PC-3 (cell line): ENCODE measurements around the gene NUP153. TPM values are rescaled to one million over a fixed set of nuclear protein-coding genes. Genes with fewer than 3 reads are reported as not detected.

Experiments
- ATAC-seq: fragments of 200-7000 bp; cut with Tn5 transposase; 2 replicates; pipeline ENCODE4 v1.9.1; 2020; ENCODE audit warnings: mild to moderate bottlenecking, moderate library complexity
- BruUV-seq: library from RNA; stranded (reverse); fragments of 400-500 nt; replicated peaks from 2 replicates; lab custom pipeline; 2021; lab: Mats Ljungman, UMichigan
- CTCF ChIA-PET: fragments of 300-600 bp; sonication (Branson Sonifier 250); formaldehyde crosslinking; loops from one replicate; lab custom pipeline; 2022; ENCODE audit warnings: antibody characterized with exemption; lab: Charles Lee
- POLR2A ChIA-PET: fragments of 300-600 bp; sonication (Branson Sonifier 250); formaldehyde crosslinking; loops from one replicate; lab custom pipeline; 2022; ENCODE audit warnings: antibody characterized with exemption; ENCODE audit not compliant: unreplicated experiment; lab: Charles Lee
- DNase-seq: peaks from one replicate; pipeline ENCODE4 v3.0.0-alpha.2; 2015
- H2AFZ ChIP-seq: fragments of 300-600 bp; sonication (generic); 2 replicates; pipeline ENCODE4 v1.6.0; 2016; ENCODE audit warnings: antibody characterized with exemption, low read length
- H3F3A ChIP-seq: fragments of 300-600 bp; sonication (generic); one replicate; pipeline ENCODE4 v1.6.0; 2017; ENCODE audit warnings: antibody characterized with exemption, low read length, control low read depth, mild to moderate bottlenecking; ENCODE audit not compliant: unreplicated experiment
- H3K27ac ChIP-seq: fragments of 300-600 bp; sonication (generic); 2 replicates; pipeline ENCODE4 v1.5.1; 2016; ENCODE audit warnings: mild to moderate bottlenecking, low read length
- H3K27me3 ChIP-seq: fragments of 300-600 bp; sonication (generic); 2 replicates; pipeline ENCODE4 v1.6.1; 2016; ENCODE audit warnings: low read length, mixed read lengths
- H3K36me3 ChIP-seq: fragments of 300-600 bp; sonication (generic); 2 replicates; pipeline ENCODE4 v1.6.1; 2016; ENCODE audit warnings: low read depth, mixed run types, low read length, mixed read lengths
- H3K4me1 ChIP-seq: fragments of 300-600 bp; sonication (generic); 2 replicates; pipeline ENCODE4 v1.5.1; 2016; ENCODE audit warnings: low read length; ENCODE audit not compliant: insufficient read depth
- H3K4me2 ChIP-seq: fragments of 300-600 bp; sonication (generic); 2 replicates; pipeline ENCODE4 v1.6.0; 2016; ENCODE audit warnings: low read length
- H3K4me3 ChIP-seq: fragments of 300-600 bp; sonication (generic); 2 replicates; pipeline ENCODE4 v1.5.1; 2016; ENCODE audit warnings: mild to moderate bottlenecking, low read length, mixed read lengths
- H3K79me2 ChIP-seq: fragments of 300-600 bp; sonication (generic); 2 replicates; pipeline ENCODE4 v1.6.1; 2017; ENCODE audit warnings: low read length, mixed read lengths
- H3K9ac ChIP-seq: fragments of 300-600 bp; sonication (generic); 2 replicates; pipeline ENCODE4 v1.6.0; 2016; ENCODE audit warnings: mild to moderate bottlenecking, low read length
- H3K9me2 ChIP-seq: fragments of 300-600 bp; sonication (generic); replicated peaks from 2 replicates; pipeline ENCODE4 v1.6.1; 2016; ENCODE audit warnings: mixed run types, low read length, mixed read lengths
- H3K9me3 ChIP-seq: fragments of 300-600 bp; sonication (generic); 2 replicates; pipeline ENCODE4 v1.6.1; 2016; ENCODE audit warnings: low read length, mixed read lengths
- H4K20me1 ChIP-seq: fragments of 300-600 bp; sonication (generic); 2 replicates; pipeline ENCODE4 v1.6.1; 2016; ENCODE audit warnings: low read length, mixed read lengths
- CTCF ChIP-seq: fragments of 300-600 bp; sonication (generic); conservative IDR thresholded peaks from 2 replicates; pipeline ENCODE4 v1.5.1; 2017; ENCODE audit warnings: antibody characterized with exemption, low read depth, mild to moderate bottlenecking, low read length
- EZH2 ChIP-seq: fragments of 300-600 bp; sonication (generic); IDR thresholded peaks from one replicate; pipeline ENCODE4 v1.6.1; 2017; ENCODE audit warnings: antibody characterized with exemption, mild to moderate bottlenecking, low read length; ENCODE audit not compliant: unreplicated experiment
- EZH2phosphoT487 ChIP-seq: fragments of 300-600 bp; sonication (generic); IDR thresholded peaks from 2 replicates; pipeline ENCODE4 v1.6.1; 2018; ENCODE audit warnings: mild to moderate bottlenecking, antibody characterized with exemption, low read length, borderline replicate concordance
- intact Hi-C: fragments of 100-400 bp; cut with micrococcal nuclease; formaldehyde crosslinking; loops from 2 replicates; pipeline ENCODE4 v1.9.0; 2023
- total RNA-seq: library from RNA; depleted of rRNA; stranded (reverse); fragments of >200 nt; gene quantifications from 2 replicates; pipeline ENCODE4 v1.2.3, GENCODE V29; 2014

Gene NUP153
- total RNA-seq, 1 experiment from 2014 or later: 48.3 TPM

DNA sequence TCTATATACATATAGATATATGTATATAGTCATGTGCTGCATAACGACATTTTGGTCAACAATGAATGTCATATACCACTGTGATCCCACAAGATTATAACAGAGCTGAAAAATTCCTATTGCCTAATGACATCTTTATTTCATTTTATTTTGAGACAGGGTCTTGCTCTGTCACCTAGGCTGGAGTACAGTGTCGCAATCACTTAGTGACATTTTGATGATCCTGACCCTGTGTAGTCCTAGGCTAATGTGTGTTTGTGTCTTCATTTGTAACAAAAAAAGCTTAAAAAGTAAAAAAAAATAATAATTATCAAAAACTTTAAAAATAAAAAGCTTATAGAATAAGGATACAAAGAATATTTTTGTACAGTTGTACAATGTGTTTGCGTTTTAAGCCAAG, 110.6 kb downstream of the NUP153 start:
- no peaks in the 10 kb centered on the region for H3K36me3 ChIP-seq
- POLR2A ChIA-PET: no interaction called here
- no peak for DNase-seq

GRCh38 chr6:17593246-17593645, 113.5 kb downstream of the NUP153 start:
- BruUV-seq: no TSS peak
- no peak overlapping the region for H2AFZ ChIP-seq
- POLR2A ChIA-PET: no interaction called here
- no peak for DNase-seq
- no peak overlapping the region for H3K4me2 ChIP-seq
- CTCF ChIA-PET: no interaction called here
- H3K9ac ChIP-seq: no peak overlapping the region
- no peak for TF ChIP-seq CTCF
- no peak for TF ChIP-seq EZH2phosphoT487
- no peak for TF ChIP-seq EZH2
- H3F3A ChIP-seq: no peaks in the 10 kb centered on the region
- H3K36me3 ChIP-seq: no peaks in the 10 kb centered on the region
- no peaks in the 10 kb centered on the region for H3K79me2 ChIP-seq
- H3K27me3 ChIP-seq: no peaks in the 10 kb centered on the region
- intact Hi-C loops: no loop called here
- H3K4me1 ChIP-seq: peaks cover 12% of the 10 kb centered on the region
- H3K4me3 ChIP-seq: no peak overlapping the region
- H3K27ac ChIP-seq: no peak overlapping the region
- no peak for ATAC-seq
- no peaks in the 10 kb centered on the region for H3K9me2 ChIP-seq
- H3K9me3 ChIP-seq: no peaks in the 10 kb centered on the region
- H4K20me1 ChIP-seq: no peaks in the 10 kb centered on the region

More for the DNA sequence above, 110.6 kb downstream of the NUP153 start:
- CTCF ChIA-PET: interaction anchor here (0.5 kb wide), 1 partner anchor 97 kb away, joined by 4 read pairs; no protein-coding TSS in a partner anchor
- H3K4me2 ChIP-seq: no peak overlapping the region
- H3K79me2 ChIP-seq: peaks cover 1% of the 10 kb centered on the region; the same call in 1 of the 2 replicates
- H4K20me1 ChIP-seq: no peaks in the 10 kb centered on the region
- no peaks in the 10 kb centered on the region for H3K9me3 ChIP-seq
- H2AFZ ChIP-seq: no peak overlapping the region
- no peak overlapping the region for H3K9ac ChIP-seq
- H3F3A ChIP-seq: no peaks in the 10 kb centered on the region
- no peak overlapping the region for H3K27ac ChIP-seq
- no TSS peak for BruUV-seq
- peaks cover 4% of the 10 kb centered on the region; the same call in 1 of the 2 replicates for H3K4me1 ChIP-seq
- no peak overlapping the region for H3K4me3 ChIP-seq
- ATAC-seq: no peak
- intact Hi-C loops: no loop called here
- H3K27me3 ChIP-seq: no peaks in the 10 kb centered on the region
- no peaks in the 10 kb centered on the region for H3K9me2 ChIP-seq
- TF ChIP-seq EZH2phosphoT487 (no peak), CTCF (no peak), EZH2 (no peak)

DNA sequence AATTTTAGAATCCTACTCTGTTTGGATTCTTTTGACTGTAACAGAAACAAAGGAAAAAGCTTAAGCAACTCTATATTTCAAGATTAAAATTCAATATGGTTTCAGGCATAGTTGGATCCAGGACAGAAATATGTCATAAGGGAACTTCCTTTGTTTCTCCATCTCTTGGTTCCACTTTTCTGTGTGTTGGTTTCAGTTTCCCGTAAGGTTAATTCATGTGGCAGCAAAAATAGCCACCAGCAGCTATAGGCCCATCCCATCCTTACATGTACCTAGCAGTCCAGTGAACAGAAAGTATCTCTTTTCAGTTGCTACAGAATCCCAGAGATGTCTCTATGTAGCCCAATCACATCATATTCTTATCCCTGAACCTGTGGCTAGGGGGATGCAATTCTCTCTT, 115.4 kb downstream of the NUP153 start:
- intact Hi-C loops: no loop called here
- no peak for TF ChIP-seq EZH2
- no peak for TF ChIP-seq EZH2phosphoT487
- no peak for TF ChIP-seq CTCF
- ATAC-seq: no peak
- H3K4me3 ChIP-seq: no peak overlapping the region
- H3K79me2 ChIP-seq: no peaks in the 10 kb centered on the region
- no peak overlapping the region for H3K27ac ChIP-seq
- H3K9me3 ChIP-seq: no peaks in the 10 kb centered on the region
- POLR2A ChIA-PET: no interaction called here
- CTCF ChIA-PET: no interaction called here
- DNase-seq: no peak
- no peak overlapping the region for H3K9ac ChIP-seq
- no peaks in the 10 kb centered on the region for H3K9me2 ChIP-seq
- no peak overlapping the region for H2AFZ ChIP-seq
- H3K27me3 ChIP-seq: no peaks in the 10 kb centered on the region
- H3K4me1 ChIP-seq: peaks cover 12% of the 10 kb centered on the region
- no peaks in the 10 kb centered on the region for H4K20me1 ChIP-seq
- H3K36me3 ChIP-seq: no peaks in the 10 kb centered on the region
- BruUV-seq: no TSS peak
- H3F3A ChIP-seq: no peaks in the 10 kb centered on the region
- no peak overlapping the region for H3K4me2 ChIP-seq
